GM12878 (cell line): ENCODE measurements around the gene CEP63. TPM values are rescaled to one million over a fixed set of nuclear protein-coding genes. Genes with fewer than 3 reads are reported as not detected.

Source experiments
- ATAC-seq: fragments of 200-7000 bp; cut with Tn5 transposase; 3 replicates; pipeline ENCODE4 v1.9.1; 2020; ENCODE audit warnings: mild to moderate bottlenecking, moderate library complexity
- BruUV-seq: library from RNA; stranded (reverse); fragments of 400-500 nt; replicated peaks from 2 replicates; lab custom pipeline; 2021; lab: Mats Ljungman, UMichigan
- CTCF ChIA-PET: fragments of 300-600 bp; sonication (Branson Sonifier 250); formaldehyde crosslinking; extraction: SDS; loops from one replicate; lab custom pipeline; 2021; ENCODE audit warnings: inconsistent platforms; lab: Yijun Ruan, JAX
- POLR2A ChIA-PET: fragments of 350-600 bp; formaldehyde crosslinking; extraction: SDS; loops from one replicate; lab custom pipeline; 2021; ENCODE audit warnings: inconsistent platforms; lab: Charles Lee
- RAD21 ChIA-PET: fragments of 300-600 bp; sonication (Branson Sonifier 250); formaldehyde crosslinking; loops from one replicate; lab custom pipeline; 2023; ENCODE audit warnings: antibody characterized with exemption; ENCODE audit not compliant: unreplicated experiment; lab: Charles Lee
- SMC1A ChIA-PET: fragments of 300-600 bp; sonication (Branson Sonifier 250); formaldehyde crosslinking; loops from one replicate; lab custom pipeline; 2023; ENCODE audit not compliant: unreplicated experiment, uncharacterized antibody; lab: Charles Lee
- DNase-seq: peaks from one replicate; pipeline ENCODE4 v3.0.0-alpha.2; 2011; ENCODE audit warnings: low read depth, low spot score
- FAIRE-seq: peaks from 3 replicates; lab custom pipeline; 2011; peaks lifted over from hg19 to GRCh38; lab: Jason Lieb, UNC
- H2AFZ ChIP-seq: 2 replicates; pipeline ENCODE4 v1.6.0; 2011; ENCODE audit warnings: low read depth, low read length, control low read depth; ENCODE audit not compliant: control insufficient read depth
- H3K27ac ChIP-seq: 2 replicates; pipeline ENCODE4 v1.5.1; 2011; ENCODE audit warnings: control low read depth; ENCODE audit not compliant: control insufficient read depth, insufficient read depth
- H3K27me3 ChIP-seq, 2 experiments: replicated peaks in 1 of 2; 2 replicates each; pipeline versions ENCODE4 v1.6.0 to v1.6.1; 2011; ENCODE audit warnings: low read length in 1 of 2; ENCODE audit not compliant: control insufficient read depth in 2 of 2, insufficient read depth in 2 of 2
- H3K36me3 ChIP-seq, 2 experiments: 2 replicates each; pipeline ENCODE4 v1.5.1; 2011; ENCODE audit warnings: low read length in 1 of 2; ENCODE audit not compliant: control insufficient read depth in 2 of 2, insufficient read depth in 2 of 2
- H3K4me1 ChIP-seq: 2 replicates; pipeline ENCODE4 v1.6.1; 2011; ENCODE audit warnings: mild to moderate bottlenecking, low read length, moderate library complexity, mixed read lengths; ENCODE audit not compliant: control insufficient read depth, insufficient read depth
- H3K4me2 ChIP-seq: 2 replicates; pipeline ENCODE4 v1.6.0; 2011; ENCODE audit warnings: control low read depth; ENCODE audit not compliant: control insufficient read depth, insufficient read depth
- H3K4me3 ChIP-seq: fragments of 200-600 bp; sonication (generic); 2 replicates; pipeline ENCODE4 v1.5.1; 2016
- H3K79me2 ChIP-seq: 2 replicates; pipeline ENCODE4 v1.6.0; 2011; ENCODE audit warnings: low read length; ENCODE audit not compliant: control insufficient read depth, insufficient read depth
- H3K9ac ChIP-seq: 2 replicates; pipeline ENCODE4 v1.8.0; 2011; ENCODE audit warnings: low read length, control low read depth, mixed read lengths; ENCODE audit not compliant: control insufficient read depth, insufficient read depth
- H3K9me3 ChIP-seq: replicated peaks from 3 replicates; pipeline ENCODE4 v1.5.1; 2011; ENCODE audit warnings: mild to moderate bottlenecking, low read length; ENCODE audit not compliant: control insufficient read depth, insufficient read depth
- H4K20me1 ChIP-seq: 2 replicates; pipeline ENCODE4 v1.6.0; 2011; ENCODE audit not compliant: control insufficient read depth, insufficient read depth
- BRCA1 ChIP-seq: IDR thresholded peaks from 2 replicates; pipeline ENCODE4 v1.6.1; 2011; ENCODE audit warnings: low read depth, low read length, improper control_type of control experiment
- CBX3 ChIP-seq: fragments of 200-600 bp; sonication (generic); IDR thresholded peaks from 2 replicates; pipeline ENCODE4 v1.6.1; 2016; ENCODE audit warnings: low read depth, borderline replicate concordance
- CREB1 ChIP-seq: IDR thresholded peaks from 2 replicates; pipeline ENCODE4 v1.6.1; 2012; ENCODE audit warnings: low read depth, mild to moderate bottlenecking, inconsistent platforms
- CREM ChIP-seq: IDR thresholded peaks from 2 replicates; pipeline ENCODE4 v1.6.1; 2014; ENCODE audit warnings: antibody characterized with exemption, low read depth
- E4F1 ChIP-seq: fragments of 450-650 bp; IDR thresholded peaks from 2 replicates; pipeline ENCODE4 v1.6.1; 2018; ENCODE audit warnings: borderline replicate concordance, mild to moderate bottlenecking; ENCODE audit not compliant: partially characterized antibody
- GATAD2B ChIP-seq: fragments of 450-650 bp; conservative IDR thresholded peaks from 2 replicates; pipeline ENCODE4 v1.6.1; 2017; ENCODE audit warnings: low read depth, mild to moderate bottlenecking, moderate library complexity
- IKZF1 ChIP-seq: fragments of 450-650 bp; conservative IDR thresholded peaks from 2 replicates; pipeline ENCODE4 v1.6.1; 2017; ENCODE audit warnings: antibody characterized with exemption, mild to moderate bottlenecking
- IKZF2 ChIP-seq, 2 experiments: fragments of 450-650 bp; IDR thresholded peaks; 2 replicates each; pipeline ENCODE4 v1.6.1; 2017; ENCODE audit warnings: mild to moderate bottlenecking in 2 of 2, moderate library complexity in 2 of 2
- IRF4 ChIP-seq: IDR thresholded peaks from 2 replicates; pipeline ENCODE4 v1.6.1; 2011; ENCODE audit warnings: low read depth, low read length
- MEF2B ChIP-seq: fragments of 450-650 bp; IDR thresholded peaks from 2 replicates; pipeline ENCODE4 v1.6.1; 2018; ENCODE audit warnings: mild to moderate bottlenecking, moderate library complexity; ENCODE audit not compliant: partially characterized antibody, poor library complexity, severe bottlenecking
- NFIC ChIP-seq: IDR thresholded peaks from 2 replicates; pipeline ENCODE4 v1.6.1; 2012; ENCODE audit warnings: low read depth, mild to moderate bottlenecking, inconsistent platforms, low read length, moderate library complexity
- NRF1 ChIP-seq: conservative IDR thresholded peaks from 2 replicates; pipeline ENCODE4 v1.6.1; 2011; ENCODE audit warnings: mild to moderate bottlenecking, low read depth, low read length, improper control_type of control experiment
- PML ChIP-seq: IDR thresholded peaks from 2 replicates; pipeline ENCODE4 v1.6.1; 2012; ENCODE audit warnings: low read length, inconsistent platforms
- POLR2AphosphoS5 ChIP-seq: IDR thresholded peaks from 2 replicates; pipeline ENCODE4 v1.6.1; 2011; ENCODE audit warnings: mild to moderate bottlenecking, low read length, inconsistent platforms
- RBBP5 ChIP-seq: fragments of 200-600 bp; sonication (generic); conservative IDR thresholded peaks from 2 replicates; pipeline ENCODE4 v1.6.1; 2016
- RUNX3 ChIP-seq: IDR thresholded peaks from 2 replicates; pipeline ENCODE4 v1.6.1; 2012; ENCODE audit warnings: low read length, inconsistent platforms
- SMAD5 ChIP-seq: IDR thresholded peaks from 2 replicates; pipeline ENCODE4 v1.6.1; 2016; ENCODE audit warnings: antibody characterized with exemption, low read depth
- TCF12 ChIP-seq: IDR thresholded peaks from 2 replicates; pipeline ENCODE4 v1.6.1; 2011; ENCODE audit warnings: low read depth, mild to moderate bottlenecking, low read length
- ZZZ3 ChIP-seq: IDR thresholded peaks from 2 replicates; pipeline ENCODE4 v1.6.1; 2011; ENCODE audit warnings: low read depth; ENCODE audit not compliant: control insufficient read depth, insufficient read length
- WGBS: methylation state at CpG from one replicate; pipeline ENCODE4 v1.1.6; 2016; ENCODE audit warnings: low lambda C conversion rate; ENCODE audit not compliant: insufficient replicate concordance, insufficient coverage; ENCODE audit errors: missing lambda C conversion rate; 5-methylcytosine and 5-hydroxymethylcytosine counted together
- in situ Hi-C: fragments of 300-500 bp; cut with MboI; formaldehyde crosslinking; loops from 9 replicates; pipeline ENCODE4 v1.14.3; 2018; ENCODE audit warnings: mixed read lengths
- intact Hi-C: fragments of 100-400 bp; cut with micrococcal nuclease; formaldehyde crosslinking; loops from one replicate; pipeline ENCODE4 v1.14.2; 2022; ENCODE audit not compliant: unreplicated experiment
- polyA plus RNA-seq, 11 experiments: library from polyadenylated mRNA; depleted of rRNA in 4 of 11; unstranded in 6 of 11; stranded (reverse) in 5 of 11; fragments of >200 nt; fragmentation: Nextera tagmentation in 4 of 11; fragmentation: Illumina TruSeq in 1 of 11; extraction: Ambion mirVana in 4 of 11; extraction: Trizol in 1 of 11; gene quantifications; 1 replicate in 1 of 11; 2 replicates in 10 of 11; pipeline versions ENCODE4 v1.2.1 to v1.2.3, GENCODE V29; 2011 to 2016; ENCODE audit warnings: inconsistent platforms in 2 of 11, missing spikeins in 2 of 11, low read depth in 1 of 11
- total RNA-seq, 4 experiments: library from RNA; depleted of rRNA in 3 of 4; stranded (reverse); fragments of >200 nt in 3 of 4; fragmentation: Illumina TruSeq in 1 of 4; extraction: Trizol in 1 of 4; gene quantifications; 2 replicates each; pipeline versions ENCODE4 v1.2.1 to v1.2.3, GENCODE V29; 2013 to 2021

The CEP63 gene
- total and polyA plus RNA-seq, 10 of the 15 experiments (the other 5 are each of a cell fraction or from before 2014, with no cell fraction given) = 14.0 to 36.9 (median 26.8) TPM

- Histone ChIP-seq H3K79me2 (no peaks in the 10 kb centered on the region), H3K4me3 (no peak overlapping the region), H2AFZ (no peak overlapping the region), H4K20me1 (no peaks in the 10 kb centered on the region), H3K4me1 (no peaks in the 10 kb centered on the region), H3K4me2 (no peak overlapping the region), H3K9ac (no peak overlapping the region), H3K9me3 (no peaks in the 10 kb centered on the region), H3K27me3 (no peaks in the 10 kb centered on the region), H3K27ac (no peak overlapping the region), H3K36me3 (peaks cover 2 to 6% of the 10 kb centered on the region in 2 experiments; a peak in 3 of 4 replicates)
- DNase-seq = no peak
- no peak for FAIRE-seq
- ATAC-seq = no peak
- CTCF ChIA-PET = no interaction called here
- POLR2A ChIA-PET = no interaction called here
- RAD21 ChIA-PET = no interaction called here
- WGBS = 94% methylated on average over 4 of the region's 4 CpGs
- no peak for TF ChIP-seq IKZF1
- TF ChIP-seq E4F1 = no peak
- TF ChIP-seq PML = no peak
- TF ChIP-seq IRF4 = no peak
- TF ChIP-seq SMAD5 = no peak
- TF ChIP-seq CREB1 = no peak
- no peak for TF ChIP-seq ZZZ3
- TF ChIP-seq MEF2B = no peak
- TF ChIP-seq RUNX3 = no peak
- no peak for TF ChIP-seq GATAD2B
- TF ChIP-seq TCF12 = no peak
- no peak for TF ChIP-seq CBX3
- TF ChIP-seq POLR2AphosphoS5 = no peak
- no peak for TF ChIP-seq CREM
- no peak for TF ChIP-seq RBBP5
- no peak for TF ChIP-seq NFIC
- no peak for TF ChIP-seq NRF1
- TF ChIP-seq BRCA1 = no peak
- TF ChIP-seq IKZF2 (IDR thresholded peaks at IDR 0.05) = no peak
- in situ Hi-C loops (no loop called here), intact Hi-C loops (no loop called here)
- no TSS peak for BruUV-seq
- SMC1A ChIA-PET = no interaction called here
Measured at GRCh38 chr3:134535186-134535970, 49.5 kb downstream of the CEP63 start.
